ENCODE results near the gene CYP2B6.
"Not testable (repeated sequence)": the region's sequence is repeated elsewhere in the genome, so short reads cannot be mapped to it uniquely, and the experiment has no call there.

Gene CYP2B6

GRCh38 chr19:41050426-41050825 is 59.3 kb downstream of the CYP2B6 start:
- H3K4me3 ChIP-seq (ENCODE audit: control insufficient read depth, low read depth, low read length) = no peak overlapping the region
- DNase-seq (ENCODE audit: low read depth) = no peak
- TF ChIP-seq CTCF (IDR thresholded peaks at IDR 0.05; ENCODE audit: control insufficient read depth, insufficient read depth, low read depth, low read length, missing control alignments) = no peak

GRCh38 chr19:41052162-41052561 is 61.1 kb downstream of the CYP2B6 start:
- H3K4me3 ChIP-seq (ENCODE audit: control insufficient read depth, low read depth, low read length); DNase-seq (ENCODE audit: low read depth): not testable (repeated sequence)

GRCh38 chr19:41053331-41053730 is 62.2 kb downstream of the CYP2B6 start:
- DNase-seq (ENCODE audit: low read depth); H3K4me3 ChIP-seq (ENCODE audit: control insufficient read depth, low read depth, low read length): not testable (repeated sequence)

GRCh38 chr19:41064974-41065569 is 74.0 kb downstream of the CYP2B6 start:
- no peak for DNase-seq (ENCODE audit: low read depth)
- TF ChIP-seq CTCF (IDR thresholded peaks at IDR 0.05; ENCODE audit: control insufficient read depth, insufficient read depth, low read depth, low read length, missing control alignments) = no peak
- no peak overlapping the region for H3K4me3 ChIP-seq (ENCODE audit: control insufficient read depth, low read depth, low read length)

All from AG09309 (cell line).